ENCODE results near the gene LRRC7.

The LRRC7 gene

GRCh38 chr1:69589799-69590198 is 22.1 kb downstream of the LRRC7 start:
- DNase-seq (ENCODE audit: low read depth): no peak

GRCh38 chr1:69592341-69592740 is 24.6 kb downstream of the LRRC7 start:
- DNase-seq (ENCODE audit: low read depth): no peak

- no peak for DNase-seq (ENCODE audit: low read depth)
These were observed 27.8 kb downstream of the LRRC7 start for GRCh38 chr1:69595486-69595885.

- DNase-seq (ENCODE audit: low read depth): no peak
These were observed 43.6 kb downstream of the LRRC7 start for GRCh38 chr1:69611316-69611715.

- DNase-seq (ENCODE audit: low read depth): no peak
These were observed 45.7 kb downstream of the LRRC7 start for GRCh38 chr1:69613414-69613813.

GRCh38 chr1:69638673-69639072 is 71.0 kb downstream of the LRRC7 start:
- DNase-seq (ENCODE audit: low read depth): no peak

GRCh38 chr1:69639159-69639558 is 71.4 kb downstream of the LRRC7 start:
- no peak for DNase-seq (ENCODE audit: low read depth)

- no peak for DNase-seq (ENCODE audit: low read depth)
These were observed 75.5 kb downstream of the LRRC7 start for GRCh38 chr1:69643266-69643665.

GRCh38 chr1:69645477-69645876 is 77.8 kb downstream of the LRRC7 start:
- DNase-seq (ENCODE audit: low read depth): no peak

- DNase-seq (ENCODE audit: low read depth): peak; percentile 6
These were observed 80.8 kb downstream of the LRRC7 start for GRCh38 chr1:69648486-69648885.

GRCh38 chr1:69649383-69649990 is 81.8 kb downstream of the LRRC7 start:
- DNase-seq (ENCODE audit: low read depth): no peak

GRCh38 chr1:69650779-69651178 is 83.1 kb downstream of the LRRC7 start:
- DNase-seq (ENCODE audit: low read depth): no peak

- DNase-seq (ENCODE audit: low read depth): no peak
These were observed 83.9 kb downstream of the LRRC7 start for GRCh38 chr1:69651656-69652055.

GRCh38 chr1:69657971-69658370 is 90.2 kb downstream of the LRRC7 start:
- DNase-seq (ENCODE audit: low read depth): no peak

GRCh38 chr1:69661686-69662085 is 94.0 kb downstream of the LRRC7 start:
- no peak for DNase-seq (ENCODE audit: low read depth)

- no peak for DNase-seq (ENCODE audit: low read depth)
These were observed 94.6 kb downstream of the LRRC7 start for GRCh38 chr1:69662321-69662720.

GRCh38 chr1:69671363-69672010 is 103.8 kb downstream of the LRRC7 start:
- no peak for DNase-seq (ENCODE audit: low read depth)

- DNase-seq (ENCODE audit: low read depth): no peak
These were observed 105.6 kb downstream of the LRRC7 start for GRCh38 chr1:69673321-69673720.

- DNase-seq (ENCODE audit: low read depth): no peak
These were observed 112.2 kb downstream of the LRRC7 start for GRCh38 chr1:69679965-69680364.

- no peak for DNase-seq (ENCODE audit: low read depth)
These were observed 118.8 kb downstream of the LRRC7 start for GRCh38 chr1:69686367-69686984.

- no peak for DNase-seq (ENCODE audit: low read depth)
These were observed 120.5 kb downstream of the LRRC7 start for GRCh38 chr1:69688193-69688592.

GRCh38 chr1:69691179-69691578 is 123.5 kb downstream of the LRRC7 start:
- DNase-seq (ENCODE audit: low read depth): no peak

- DNase-seq (ENCODE audit: low read depth): no peak
These were observed 126.4 kb downstream of the LRRC7 start for GRCh38 chr1:69693921-69694675.
